ENCODE results near the gene LDHAL6B. TPM values are rescaled to one million over a fixed set of nuclear protein-coding genes. Genes with fewer than 3 reads are reported as not detected.

Gene LDHAL6B
- total and polyA plus RNA-seq, 9 of the 15 experiments (the other 6 are each of a cell fraction or from before 2014, with no cell fraction given) = not detected

DNA sequence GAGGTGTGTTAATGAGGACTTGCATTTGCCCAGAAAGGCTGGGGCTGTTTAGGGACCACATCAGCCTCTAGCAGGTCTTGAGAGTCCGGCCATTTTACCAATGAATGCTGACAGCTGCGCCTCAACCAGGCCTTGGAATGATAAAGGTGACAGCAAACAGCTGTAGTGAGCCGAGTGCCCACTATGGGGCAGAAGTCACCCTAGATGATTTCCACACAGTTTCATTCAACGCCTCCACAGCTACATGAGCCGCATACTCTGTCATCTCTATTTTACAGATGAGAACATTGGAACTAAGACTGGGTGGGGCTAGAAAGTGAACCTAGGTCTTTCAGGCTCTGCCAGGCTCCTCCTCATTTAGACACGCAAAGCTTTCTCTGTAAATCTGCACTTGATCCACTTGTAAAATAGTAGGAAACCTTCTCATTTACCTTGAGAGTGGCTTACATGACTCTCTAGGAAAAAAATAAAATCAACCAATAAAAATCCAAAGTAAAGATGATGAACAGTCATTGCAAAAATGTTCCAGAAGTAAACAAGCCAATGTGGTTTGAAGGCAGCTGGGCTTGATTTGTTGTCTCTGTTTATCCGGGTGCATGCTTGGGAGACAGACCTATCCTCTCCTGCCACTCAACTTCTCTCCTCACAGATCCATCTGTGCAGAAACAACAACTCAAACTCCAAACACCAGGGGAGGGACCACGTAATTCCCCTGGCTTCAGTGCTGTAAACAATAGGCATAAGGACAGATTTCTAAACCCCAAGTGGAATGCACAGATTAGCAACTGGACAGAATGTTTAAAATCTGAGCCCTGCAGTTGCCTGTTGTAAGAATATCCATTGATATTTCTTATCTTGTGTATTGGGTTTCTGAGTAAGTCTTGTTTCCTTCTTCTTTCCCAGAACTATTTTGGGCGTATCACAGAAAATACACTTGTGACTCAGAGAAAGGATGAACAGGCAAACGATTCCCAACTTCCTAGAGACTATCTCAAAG is 31.5 kb upstream of the LDHAL6B start:
- H3K27me3 ChIP-seq (ENCODE audit: control insufficient read depth in 2 of 2, insufficient read depth in 2 of 2, low read length in 2 of 2) = peaks cover 24 to 39% of the 10 kb centered on the region in 2 experiments
- ChIA-PET POLR2A (interaction anchor here (0.7 kb wide), 1 partner anchor 26 kb away, joined by 3 read pairs; no protein-coding TSS in a partner anchor), CTCF (ENCODE audit: low intra/inter-chr PET ratio) (interaction anchor here (0.5 to 1.5 kb wide), 3 partner anchors 37 to 505 kb away, joined by 3 to 7 read pairs (median 4); no protein-coding TSS in a partner anchor)
- no peak overlapping the region for H3K27ac ChIP-seq (ENCODE audit: extremely low read depth, low read depth, low read length)
- ATAC-seq (peak; percentile 98), FAIRE-seq (peak; percentile 90), DNase-seq (ENCODE audit: extremely low read depth in 1 of 4, low spot score in 3 of 4) (peak; percentile 51 to 64 (median 57))
- BruUV-seq (replicated peaks) = no TSS peak
- H3K9me1 ChIP-seq (ENCODE audit: control insufficient read depth, insufficient read depth, low read length) = no peaks in the 10 kb centered on the region
- peak overlapping the region; percentile 35; the same call in 1 of the 2 replicates for H2AFZ ChIP-seq (ENCODE audit: low read depth, low read length)
- 0 out of 2 replicates have a peak overlapping the region, but pooled peaks have one; percentile 12 for H3K4me2 ChIP-seq (ENCODE audit: insufficient read depth, low read length)
- H3K9me3 ChIP-seq (replicated peaks; ENCODE audit: control insufficient read depth, insufficient read depth, low read depth, low read length) = no peaks in the 10 kb centered on the region
- WGBS (ENCODE audit: insufficient coverage, low coverage, missing lambda C conversion rate) = under 1% methylated on average over 10 of the region's 10 CpGs
- H3K79me2 ChIP-seq (ENCODE audit: control insufficient read depth, insufficient read depth, low read length) = no peaks in the 10 kb centered on the region
- H4K20me1 ChIP-seq (replicated peaks; ENCODE audit: control insufficient read depth, insufficient read depth, low read length) = no peaks in the 10 kb centered on the region
- intact Hi-C loops (cut with micrococcal nuclease) = no loop called here
- H3K4me1 ChIP-seq (replicated peaks in 1 of 2; ENCODE audit: control insufficient read depth in 2 of 2, insufficient read depth in 2 of 2, low read length in 2 of 2) = peaks cover 0 to 3% of the 10 kb centered on the region in 2 experiments; a peak in 1 of 5 replicates
- in situ Hi-C loops (cut with MboI) = no loop called here
- H3K36me3 ChIP-seq (ENCODE audit: control insufficient read depth, insufficient read depth, low read length) = no peaks in the 10 kb centered on the region
- H3K9ac ChIP-seq (ENCODE audit: insufficient read depth in 1 of 2, low read depth in 2 of 2, low read length in 2 of 2) = no peak overlapping the region
- H3K4me3 ChIP-seq = no peak overlapping the region
- TF ChIP-seq ZNF699 (CRISPR knock-in tag; IDR thresholded peaks at IDR 0.05; ENCODE audit: insufficient replicate concordance) = no peak
- peak; percentile 61 for TF ChIP-seq MEIS2 (IDR thresholded peaks at IDR 0.05; ENCODE audit: partially characterized antibody)
- TF ChIP-seq YY1 (IDR thresholded peaks at IDR 0.05; ENCODE audit: borderline replicate concordance in 1 of 3, control insufficient read depth in 1 of 3, extremely low read depth in 1 of 3, insufficient read depth in 3 of 3, insufficient read length in 1 of 3, insufficient replicate concordance in 2 of 3, low read depth in 1 of 3, low read length in 2 of 3) = peak in 2 of 3 experiments; percentile 10 to 61
- TF ChIP-seq, protein P1, sequence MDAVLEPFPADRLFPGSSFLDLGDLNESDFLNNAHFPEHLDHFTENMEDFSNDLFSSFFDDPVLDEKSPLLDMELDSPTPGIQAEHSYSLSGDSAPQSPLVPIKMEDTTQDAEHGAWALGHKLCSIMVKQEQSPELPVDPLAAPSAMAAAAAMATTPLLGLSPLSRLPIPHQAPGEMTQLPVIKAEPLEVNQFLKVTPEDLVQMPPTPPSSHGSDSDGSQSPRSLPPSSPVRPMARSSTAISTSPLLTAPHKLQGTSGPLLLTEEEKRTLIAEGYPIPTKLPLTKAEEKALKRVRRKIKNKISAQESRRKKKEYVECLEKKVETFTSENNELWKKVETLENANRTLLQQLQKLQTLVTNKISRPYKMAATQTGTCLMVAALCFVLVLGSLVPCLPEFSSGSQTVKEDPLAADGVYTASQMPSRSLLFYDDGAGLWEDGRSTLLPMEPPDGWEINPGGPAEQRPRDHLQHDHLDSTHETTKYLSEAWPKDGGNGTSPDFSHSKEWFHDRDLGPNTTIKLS (IDR thresholded peaks at IDR 0.05; ENCODE audit: borderline replicate concordance, low read depth) = no peak
- TF ChIP-seq EGR1 (conservative IDR thresholded peaks at IDR 0.05) = 0 out of 2 replicates have a peak, but pooled peaks have one; percentile 24
- 0 out of 2 replicates have a peak, but pooled peaks have one; percentile 49 for TF ChIP-seq SMC3 (conservative IDR thresholded peaks at IDR 0.05; ENCODE audit: insufficient read depth, low read depth, low read length)
- TF ChIP-seq SMARCB1 (IDR thresholded peaks at IDR 0.05; ENCODE audit: insufficient read length, low read depth) = no peak
- peak in 1 of 2 experiments; percentile 29; a peak in 1 of 4 replicates for TF ChIP-seq NRF1 (conservative IDR thresholded peaks at IDR 0.05 in 1 of 2, IDR thresholded peaks at IDR 0.05 in 1 of 2)
